GM12878 (cell line): ENCODE data around the gene HTRA3. TPM values are rescaled to one million over a fixed set of nuclear protein-coding genes. Genes with fewer than 3 reads are reported as not detected.
A peak's percentile ranks its signal among the peaks of the same experiment; 100 is the strongest.

ENCODE experiments used
- ATAC-seq: fragments of 200-7000 bp; cut with Tn5 transposase; 3 replicates; pipeline ENCODE4 v1.9.1; 2020; ENCODE audit warnings: mild to moderate bottlenecking, moderate library complexity
- BruUV-seq: library from RNA; stranded (reverse); fragments of 400-500 nt; replicated peaks from 2 replicates; lab custom pipeline; 2021; lab: Mats Ljungman, UMichigan
- CTCF ChIA-PET: fragments of 300-600 bp; sonication (Branson Sonifier 250); formaldehyde crosslinking; extraction: SDS; loops from one replicate; lab custom pipeline; 2021; ENCODE audit warnings: inconsistent platforms; lab: Yijun Ruan, JAX
- POLR2A ChIA-PET: fragments of 350-600 bp; formaldehyde crosslinking; extraction: SDS; loops from one replicate; lab custom pipeline; 2021; ENCODE audit warnings: inconsistent platforms; lab: Charles Lee
- RAD21 ChIA-PET: fragments of 300-600 bp; sonication (Branson Sonifier 250); formaldehyde crosslinking; loops from one replicate; lab custom pipeline; 2023; ENCODE audit warnings: antibody characterized with exemption; ENCODE audit not compliant: unreplicated experiment; lab: Charles Lee
- SMC1A ChIA-PET: fragments of 300-600 bp; sonication (Branson Sonifier 250); formaldehyde crosslinking; loops from one replicate; lab custom pipeline; 2023; ENCODE audit not compliant: unreplicated experiment, uncharacterized antibody; lab: Charles Lee
- DNase-seq: peaks from one replicate; pipeline ENCODE4 v3.0.0-alpha.2; 2011; ENCODE audit warnings: low read depth, low spot score
- FAIRE-seq: peaks from 3 replicates; lab custom pipeline; 2011; peaks lifted over from hg19 to GRCh38; lab: Jason Lieb, UNC
- H2AFZ ChIP-seq: 2 replicates; pipeline ENCODE4 v1.6.0; 2011; ENCODE audit warnings: low read depth, low read length, control low read depth; ENCODE audit not compliant: control insufficient read depth
- H3K27ac ChIP-seq: 2 replicates; pipeline ENCODE4 v1.5.1; 2011; ENCODE audit warnings: control low read depth; ENCODE audit not compliant: control insufficient read depth, insufficient read depth
- H3K27me3 ChIP-seq, 2 experiments: replicated peaks in 1 of 2; 2 replicates each; pipeline versions ENCODE4 v1.6.0 to v1.6.1; 2011; ENCODE audit warnings: low read length in 1 of 2; ENCODE audit not compliant: control insufficient read depth in 2 of 2, insufficient read depth in 2 of 2
- H3K36me3 ChIP-seq, 2 experiments: 2 replicates each; pipeline ENCODE4 v1.5.1; 2011; ENCODE audit warnings: low read length in 1 of 2; ENCODE audit not compliant: control insufficient read depth in 2 of 2, insufficient read depth in 2 of 2
- H3K4me1 ChIP-seq: 2 replicates; pipeline ENCODE4 v1.6.1; 2011; ENCODE audit warnings: mild to moderate bottlenecking, low read length, moderate library complexity, mixed read lengths; ENCODE audit not compliant: control insufficient read depth, insufficient read depth
- H3K4me2 ChIP-seq: 2 replicates; pipeline ENCODE4 v1.6.0; 2011; ENCODE audit warnings: control low read depth; ENCODE audit not compliant: control insufficient read depth, insufficient read depth
- H3K4me3 ChIP-seq: fragments of 200-600 bp; sonication (generic); 2 replicates; pipeline ENCODE4 v1.5.1; 2016
- H3K79me2 ChIP-seq: 2 replicates; pipeline ENCODE4 v1.6.0; 2011; ENCODE audit warnings: low read length; ENCODE audit not compliant: control insufficient read depth, insufficient read depth
- H3K9ac ChIP-seq: 2 replicates; pipeline ENCODE4 v1.8.0; 2011; ENCODE audit warnings: low read length, control low read depth, mixed read lengths; ENCODE audit not compliant: control insufficient read depth, insufficient read depth
- H3K9me3 ChIP-seq: replicated peaks from 3 replicates; pipeline ENCODE4 v1.5.1; 2011; ENCODE audit warnings: mild to moderate bottlenecking, low read length; ENCODE audit not compliant: control insufficient read depth, insufficient read depth
- H4K20me1 ChIP-seq: 2 replicates; pipeline ENCODE4 v1.6.0; 2011; ENCODE audit not compliant: control insufficient read depth, insufficient read depth
- CHD2 ChIP-seq: IDR thresholded peaks from 2 replicates; pipeline ENCODE4 v1.6.1; 2011; ENCODE audit warnings: low read depth, low read length, improper control_type of control experiment, borderline replicate concordance
- EED ChIP-seq: sonication (generic); IDR thresholded peaks from 2 replicates; pipeline ENCODE4 v1.6.1; 2016; ENCODE audit warnings: antibody characterized with exemption, low read depth
- KDM1A ChIP-seq: fragments of 200-600 bp; sonication (generic); IDR thresholded peaks from 2 replicates; pipeline ENCODE4 v1.6.1; 2016; ENCODE audit warnings: borderline replicate concordance
- NR2F1 ChIP-seq: fragments of 450-650 bp; conservative IDR thresholded peaks from 2 replicates; pipeline ENCODE4 v1.6.1; 2017; ENCODE audit warnings: mild to moderate bottlenecking
- POLR2AphosphoS5 ChIP-seq: IDR thresholded peaks from 2 replicates; pipeline ENCODE4 v1.6.1; 2011; ENCODE audit warnings: mild to moderate bottlenecking, low read length, inconsistent platforms
- SMC3 ChIP-seq: IDR thresholded peaks from 2 replicates; pipeline ENCODE4 v1.6.1; 2011; ENCODE audit warnings: low read length, improper control_type of control experiment, borderline replicate concordance
- SPI1 ChIP-seq: IDR thresholded peaks from 2 replicates; pipeline ENCODE4 v1.6.1; 2011; ENCODE audit warnings: low read depth, mild to moderate bottlenecking, low read length, moderate library complexity, borderline replicate concordance; ENCODE audit not compliant: insufficient read depth
- STAT1 ChIP-seq: fragments of 450-650 bp; conservative IDR thresholded peaks from 2 replicates; pipeline ENCODE4 v1.6.1; 2014; ENCODE audit warnings: antibody characterized with exemption, mild to moderate bottlenecking
- YY1 ChIP-seq: IDR thresholded peaks from 2 replicates; pipeline ENCODE4 v1.6.1; 2011; ENCODE audit warnings: low read depth, mild to moderate bottlenecking, low read length
- WGBS: methylation state at CpG from one replicate; pipeline ENCODE4 v1.1.6; 2016; ENCODE audit warnings: low lambda C conversion rate; ENCODE audit not compliant: insufficient replicate concordance, insufficient coverage; ENCODE audit errors: missing lambda C conversion rate; 5-methylcytosine and 5-hydroxymethylcytosine counted together
- in situ Hi-C: fragments of 300-500 bp; cut with MboI; formaldehyde crosslinking; loops from 9 replicates; pipeline ENCODE4 v1.14.3; 2018; ENCODE audit warnings: mixed read lengths
- intact Hi-C: fragments of 100-400 bp; cut with micrococcal nuclease; formaldehyde crosslinking; loops from one replicate; pipeline ENCODE4 v1.14.2; 2022; ENCODE audit not compliant: unreplicated experiment
- polyA plus RNA-seq, 11 experiments: library from polyadenylated mRNA; depleted of rRNA in 4 of 11; unstranded in 6 of 11; stranded (reverse) in 5 of 11; fragments of >200 nt; fragmentation: Nextera tagmentation in 4 of 11; fragmentation: Illumina TruSeq in 1 of 11; extraction: Ambion mirVana in 4 of 11; extraction: Trizol in 1 of 11; gene quantifications; 1 replicate in 1 of 11; 2 replicates in 10 of 11; pipeline versions ENCODE4 v1.2.1 to v1.2.3, GENCODE V29; 2011 to 2016; ENCODE audit warnings: inconsistent platforms in 2 of 11, missing spikeins in 2 of 11, low read depth in 1 of 11
- total RNA-seq, 4 experiments: library from RNA; depleted of rRNA in 3 of 4; stranded (reverse); fragments of >200 nt in 3 of 4; fragmentation: Illumina TruSeq in 1 of 4; extraction: Trizol in 1 of 4; gene quantifications; 2 replicates each; pipeline versions ENCODE4 v1.2.1 to v1.2.3, GENCODE V29; 2013 to 2021
- TF ChIP-seq, protein P1 (sequence below): fragments of 450-650 bp; formaldehyde crosslinking; IDR thresholded peaks from 2 replicates; pipeline ENCODE4 v1.5.0; 2022; ENCODE audit warnings: mild to moderate bottlenecking, missing genetic modification characterization

The HTRA3 gene
- total and polyA plus RNA-seq, 10 of the 15 experiments (the other 5 are each of a cell fraction or from before 2014, with no cell fraction given) = 0.04 to 1.2 (median 0.08) TPM; not detected in 7

DNA sequence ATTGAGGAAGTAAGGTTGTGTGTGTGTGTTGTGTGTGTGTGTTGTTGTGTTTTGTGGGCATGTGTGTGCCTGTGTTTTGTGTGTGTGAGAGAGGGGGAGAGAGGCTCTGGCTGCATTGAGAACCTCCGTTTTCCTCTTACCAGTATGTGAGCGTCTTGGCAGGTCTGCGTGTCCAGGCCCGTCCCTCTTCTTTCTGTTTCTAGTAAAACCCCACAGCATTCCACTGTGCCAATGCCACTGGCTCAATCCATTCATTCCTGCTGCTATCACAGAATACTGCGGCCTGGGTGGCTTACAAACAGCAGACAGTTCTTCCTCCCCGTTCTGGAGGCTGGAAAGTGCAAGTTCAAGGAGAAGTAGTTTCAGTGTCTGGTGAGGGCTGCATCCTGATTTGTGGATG is 15.5 kb upstream of the HTRA3 start (continued):
- TF ChIP-seq, protein P1, sequence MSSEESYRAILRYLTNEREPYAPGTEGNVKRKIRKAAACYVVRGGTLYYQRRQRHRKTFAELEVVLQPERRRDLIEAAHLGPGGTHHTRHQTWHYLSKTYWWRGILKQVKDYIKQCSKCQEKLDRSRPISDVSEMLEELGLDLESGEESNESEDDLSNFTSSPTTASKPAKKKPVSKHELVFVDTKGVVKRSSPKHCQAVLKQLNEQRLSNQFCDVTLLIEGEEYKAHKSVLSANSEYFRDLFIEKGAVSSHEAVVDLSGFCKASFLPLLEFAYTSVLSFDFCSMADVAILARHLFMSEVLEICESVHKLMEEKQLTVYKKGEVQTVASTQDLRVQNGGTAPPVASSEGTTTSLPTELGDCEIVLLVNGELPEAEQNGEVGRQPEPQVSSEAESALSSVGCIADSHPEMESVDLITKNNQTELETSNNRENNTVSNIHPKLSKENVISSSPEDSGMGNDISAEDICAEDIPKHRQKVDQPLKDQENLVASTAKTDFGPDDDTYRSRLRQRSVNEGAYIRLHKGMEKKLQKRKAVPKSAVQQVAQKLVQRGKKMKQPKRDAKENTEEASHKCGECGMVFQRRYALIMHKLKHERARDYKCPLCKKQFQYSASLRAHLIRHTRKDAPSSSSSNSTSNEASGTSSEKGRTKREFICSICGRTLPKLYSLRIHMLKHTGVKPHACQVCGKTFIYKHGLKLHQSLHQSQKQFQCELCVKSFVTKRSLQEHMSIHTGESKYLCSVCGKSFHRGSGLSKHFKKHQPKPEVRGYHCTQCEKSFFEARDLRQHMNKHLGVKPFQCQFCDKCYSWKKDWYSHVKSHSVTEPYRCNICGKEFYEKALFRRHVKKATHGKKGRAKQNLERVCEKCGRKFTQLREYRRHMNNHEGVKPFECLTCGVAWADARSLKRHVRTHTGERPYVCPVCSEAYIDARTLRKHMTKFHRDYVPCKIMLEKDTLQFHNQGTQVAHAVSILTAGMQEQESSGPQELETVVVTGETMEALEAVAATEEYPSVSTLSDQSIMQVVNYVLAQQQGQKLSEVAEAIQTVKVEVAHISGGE (CRISPR knock-in tag) = no peak
- no peak for TF ChIP-seq NR2F1
- TF ChIP-seq YY1 = no peak
- no peak for TF ChIP-seq STAT1
- TF ChIP-seq EED = no peak
- TF ChIP-seq KDM1A = no peak
- TF ChIP-seq, all 136 proteins: peak for 0

DNA sequence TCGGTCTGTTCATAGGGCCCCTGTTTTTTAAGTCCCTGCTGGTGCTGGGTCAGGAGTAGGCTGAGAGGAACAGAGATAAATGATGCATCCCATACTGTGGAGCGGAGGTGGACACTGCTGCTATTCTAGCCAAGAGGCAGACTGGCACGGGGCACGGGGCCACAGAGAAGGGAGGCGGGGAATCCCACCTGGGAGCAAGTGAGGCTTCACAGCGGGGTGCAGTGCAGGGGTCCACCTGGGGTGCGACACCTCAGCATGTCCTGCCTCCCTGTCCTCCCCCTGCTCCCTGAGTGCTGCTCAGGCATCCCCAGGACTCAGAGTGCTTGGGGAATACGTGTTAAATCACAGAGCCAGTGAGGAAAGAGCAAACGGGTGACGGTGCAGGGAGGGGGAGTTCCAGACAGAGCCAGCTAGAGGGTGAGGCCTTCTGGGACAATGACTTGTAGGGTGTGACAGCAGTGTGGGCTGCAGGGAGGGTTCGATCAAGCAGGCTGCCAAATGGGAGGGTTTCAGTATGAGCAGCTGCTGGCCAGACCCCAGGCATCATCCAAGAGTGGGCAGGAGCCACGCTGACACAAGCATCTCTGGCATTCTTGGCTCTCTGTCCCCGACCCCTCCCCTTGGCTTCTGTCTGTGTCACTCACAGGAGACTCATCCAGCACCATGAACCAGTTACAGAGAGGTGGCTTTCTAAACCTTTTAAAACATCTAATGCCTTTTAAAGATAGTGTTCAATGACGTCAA is 13.7 kb upstream of the HTRA3 start:
- FAIRE-seq (no peak), DNase-seq (no peak), ATAC-seq (peak; percentile 66)
- Histone ChIP-seq H3K4me3 (no peak overlapping the region), H3K27me3 (no peaks in the 10 kb centered on the region; a peak in 1 of 4 replicates), H4K20me1 (no peaks in the 10 kb centered on the region), H3K27ac (no peak overlapping the region), H3K4me2 (no peak overlapping the region), H3K36me3 (no peaks in the 10 kb centered on the region), H3K9me3 (no peaks in the 10 kb centered on the region), H3K4me1 (no peaks in the 10 kb centered on the region)
- ChIA-PET CTCF (interaction anchor here (1.2 kb wide), 1 partner anchor 10 kb away, joined by 3 read pairs; no protein-coding TSS in a partner anchor), POLR2A (no interaction called here), SMC1A (no interaction called here), RAD21 (no interaction called here)
- intact Hi-C loops = no loop called here
- no TSS peak for BruUV-seq
- in situ Hi-C loops = no loop called here
- TF ChIP-seq CHD2 (no peak), SMC3 (no peak), SPI1 (no peak), POLR2AphosphoS5 (no peak)
- TF ChIP-seq, all 136 proteins: peak for 0
- no peak overlapping the region for H3K9ac ChIP-seq
- no peak overlapping the region for H2AFZ ChIP-seq
- H3K79me2 ChIP-seq = no peaks in the 10 kb centered on the region
- WGBS = 41% methylated on average over 14 of the region's 14 CpGs
